Left colon (tissue), 2 donors: ENCODE measurements around the gene PHRF1. TPM values are rescaled to one million over a fixed set of nuclear protein-coding genes. Genes with fewer than 3 reads are reported as not detected.

ENCODE experiments used
- ATAC-seq: fragments of 200-7000 bp; cut with Tn5 transposase; one replicate; pipeline ENCODE4 v1.9.1; 2020; ENCODE audit warnings: mild to moderate bottlenecking, moderate library complexity
- DNase-seq, 2 donors: peaks; one replicate each; pipeline ENCODE4 v3.0.0-alpha.2; 2020
- intact Hi-C, 2 donors: fragments of 100-400 bp; cut with DNase I in 1 of 2; cut with micrococcal nuclease in 1 of 2; formaldehyde crosslinking; loops; one replicate each; pipeline versions ENCODE4 v1.11.2 to v1.14.0; 2022; cut with DNase I, micrococcal nuclease
- total RNA-seq, 2 donors: library from RNA; stranded (reverse); fragmentation: NEBNext Ultra II Directional; extraction: Animal tissue kit (Norgen Biotek cat#: 25700); gene quantifications; one replicate each; pipeline ENCODE4 v1.2.1, GENCODE V29; 2021
- donor health status: DM: no; HTN: no; CAD: no.
- donor health status: DM: yes; HTN: yes; CAD: no.

The PHRF1 gene
- total RNA-seq, 2 donors from 2014 or later: 31.0 to 33.0 TPM

- ATAC-seq: no peak
- intact Hi-C loops: no loop called here
- no peak for DNase-seq
Measured at GRCh38 chr11:618856-619627, 42.8 kb downstream of the PHRF1 start.

- no peak for ATAC-seq
- intact Hi-C loops: no loop called here
Measured at GRCh38 chr11:619628-620050, 43.4 kb downstream of the PHRF1 start.

DNA sequence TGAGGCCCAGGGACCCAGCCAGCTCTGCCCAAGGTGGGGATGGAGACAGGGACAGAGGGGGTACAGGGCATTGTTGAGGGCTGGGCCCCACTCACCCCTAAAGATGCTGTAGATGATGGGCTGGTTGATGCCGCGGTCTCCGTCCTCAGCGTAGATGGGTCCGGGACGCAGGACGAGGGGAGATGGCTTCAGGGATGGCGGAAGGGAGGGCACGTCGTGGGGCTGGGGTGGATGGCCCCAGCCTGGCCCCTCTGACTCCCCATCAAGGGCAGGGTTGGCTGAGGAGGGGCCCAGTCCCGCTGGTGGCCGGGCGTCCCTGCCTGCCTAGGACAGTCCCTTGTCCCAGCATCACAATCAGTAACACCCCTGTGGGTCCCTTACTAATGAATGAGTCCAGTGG lies 43.9 kb downstream of the PHRF1 start:
- intact Hi-C loops: no loop called here
- no peak for DNase-seq
- ATAC-seq: no peak

More at GRCh38 chr11:619628-620050, 43.4 kb downstream of the PHRF1 start:
- DNase-seq: no peak

DNA sequence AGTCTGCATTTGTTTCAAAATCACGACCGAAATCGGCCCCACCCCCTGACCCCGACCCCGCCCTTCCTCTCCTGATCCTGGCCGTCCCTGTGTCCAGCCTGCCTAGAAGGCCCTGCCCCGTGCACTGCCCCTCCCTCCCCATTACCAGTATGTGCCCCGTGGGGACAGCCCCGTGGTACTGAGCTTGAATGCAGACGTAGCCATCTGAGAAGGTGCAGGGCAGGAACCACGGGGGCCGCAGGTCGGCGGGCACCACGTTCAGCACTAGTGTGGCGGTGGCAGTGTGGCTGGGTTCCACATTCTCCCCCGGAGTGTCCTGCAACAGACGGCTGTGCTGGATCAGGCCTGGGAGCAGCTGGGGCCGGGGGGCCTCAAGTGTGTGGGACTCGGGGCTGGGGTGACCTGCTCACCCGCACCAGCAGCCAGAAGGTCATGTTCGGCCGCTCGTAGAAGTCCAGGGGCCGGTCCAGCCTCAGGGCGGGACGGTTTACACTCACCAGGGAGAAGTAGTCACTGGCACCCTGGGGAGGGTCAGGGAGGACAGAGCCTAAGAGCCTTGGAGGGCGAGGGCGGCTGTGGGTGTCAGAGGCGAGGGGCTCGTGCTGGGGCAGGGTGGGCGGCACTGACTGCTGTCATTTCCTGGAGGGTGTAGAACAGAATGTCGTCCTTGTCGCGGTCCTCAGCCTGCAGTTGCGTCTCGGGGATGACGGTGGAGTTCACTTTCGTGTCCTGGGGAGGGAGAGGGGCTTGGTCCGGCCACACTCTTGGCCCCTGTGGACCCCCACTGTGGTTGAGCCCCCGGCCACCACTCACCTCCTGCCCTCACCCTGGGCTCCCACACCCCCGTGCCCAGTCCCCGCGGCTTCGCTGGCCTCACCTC lies 44.9 kb downstream of the PHRF1 start:
- intact Hi-C loops: no loop called here
- no peak for DNase-seq

DNA sequence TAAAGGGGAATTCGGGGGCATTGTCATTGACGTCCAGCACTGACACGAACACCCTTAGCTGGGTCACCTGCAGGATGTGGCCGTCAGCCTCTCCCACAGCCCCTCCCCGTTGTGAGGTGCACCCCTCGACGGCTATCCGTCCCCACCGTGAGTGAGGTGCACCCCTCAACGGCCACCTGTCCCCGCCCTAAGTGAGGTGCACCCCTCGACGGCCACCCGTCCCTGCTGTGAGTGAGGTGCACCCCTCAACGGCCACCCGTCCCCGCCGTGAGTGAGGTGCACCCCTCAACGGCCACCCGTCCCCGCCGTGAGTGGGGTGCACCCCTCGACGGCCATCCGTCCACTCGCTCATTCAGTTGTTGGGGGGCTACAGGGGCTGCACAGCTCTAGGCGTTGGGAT lies 45.6 kb downstream of the PHRF1 start:
- ATAC-seq: no peak
- intact Hi-C loops: no loop called here
- no peak for DNase-seq

More for the DNA sequence above, 44.9 kb downstream of the PHRF1 start:
- no peak for ATAC-seq

DNA sequence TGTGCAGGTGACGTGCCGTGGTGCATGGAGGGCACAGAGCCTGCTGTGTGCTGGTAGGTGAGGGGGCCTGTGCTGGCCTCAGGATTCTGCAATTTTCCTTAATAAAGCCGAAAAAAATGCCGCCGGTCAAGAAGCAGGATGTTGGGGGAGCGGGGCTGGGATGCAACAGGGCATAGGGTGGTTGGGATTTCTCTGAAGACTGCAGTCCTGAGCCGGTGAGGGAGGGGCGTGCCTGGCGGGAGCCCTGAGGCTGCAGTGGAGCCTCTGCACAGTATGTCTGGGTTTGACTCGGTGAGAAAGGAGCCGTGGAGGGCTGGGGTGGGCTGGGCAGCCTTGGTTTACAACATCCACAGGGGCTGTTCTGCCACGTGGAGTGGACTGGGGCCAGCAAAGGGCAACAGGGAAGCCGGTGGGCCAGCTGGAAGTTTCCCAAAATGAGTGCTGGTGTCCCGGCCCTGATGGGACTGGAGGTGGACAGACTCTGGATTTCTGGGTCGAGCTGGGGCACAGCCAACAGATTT lies 47.1 kb downstream of the PHRF1 start:
- no peak for ATAC-seq
- intact Hi-C loops: no loop called here
- peak in 1 of 2 donors; percentile 15 for DNase-seq

- intact Hi-C loops: no loop called here
- ATAC-seq: peak; percentile 70
- peak; percentile 90 to 94 for DNase-seq
Measured at GRCh38 chr11:623999-624704, 47.9 kb downstream of the PHRF1 start.

GRCh38 chr11:624705-625635 lies 48.7 kb downstream of the PHRF1 start, which contains the start of gene CDHR5:
CDHR5 (minus strand) TSS chr11:624955; CDS start chr11:624902, 53 bp downstream.
- DNase-seq: peak; percentile 82 to 84
- intact Hi-C loops: no loop called here
- peak; percentile 78 for ATAC-seq

GRCh38 chr11:625636-626268 lies 49.5 kb downstream of the PHRF1 start:
- intact Hi-C loops: no loop called here
- ATAC-seq: peak; percentile 31
- DNase-seq: peak; percentile 56 to 73

- DNase-seq: peak in 1 of 2 donors; percentile 24
- no peak for ATAC-seq
- intact Hi-C loops: no loop called here
Measured at GRCh38 chr11:626475-627307, 50.4 kb downstream of the PHRF1 start, which contains the start of gene SCT. SCT (minus strand) TSS chr11:627181; CDS start chr11:627143, 38 bp downstream.

DNA sequence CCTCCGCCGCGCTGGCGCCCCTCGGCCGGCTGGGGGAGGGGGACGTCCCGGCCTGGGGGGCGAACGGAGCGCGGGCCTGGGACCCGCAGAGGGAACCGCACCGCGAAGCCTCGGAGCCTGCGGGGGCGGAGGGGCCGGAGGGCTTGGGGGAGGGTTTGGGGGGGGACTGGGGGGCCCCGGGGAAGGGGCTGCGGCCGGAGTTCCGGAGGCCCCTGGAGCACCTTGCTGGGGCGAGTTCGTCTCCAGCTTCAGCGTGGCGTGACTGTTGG lies 51.0 kb downstream of the PHRF1 start:
- intact Hi-C loops: no loop called here
- no peak for ATAC-seq
- peak in 1 of 2 donors; percentile 5 for DNase-seq

DNA sequence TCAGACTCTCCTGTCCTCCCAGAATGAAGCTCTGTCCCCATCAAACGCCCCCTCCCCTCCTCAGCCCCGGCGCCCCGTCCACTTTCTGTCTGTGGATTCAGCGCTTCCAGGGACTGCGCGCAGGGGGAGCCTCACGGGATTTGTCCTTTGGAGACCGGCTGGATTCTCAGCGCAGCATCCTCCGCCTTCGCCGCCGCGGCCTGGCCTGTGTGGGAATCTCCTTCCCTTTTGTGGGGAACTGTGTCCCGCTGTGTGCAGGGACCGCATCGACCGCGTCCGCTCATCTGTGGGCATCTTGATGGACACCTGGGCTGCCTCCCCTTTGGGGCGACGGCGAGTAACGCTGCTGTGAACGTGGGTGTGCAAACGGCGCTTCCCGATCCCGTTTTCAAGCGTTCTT lies 51.8 kb downstream of the PHRF1 start:
- DNase-seq (peak in 1 of 2 donors; percentile 9), ATAC-seq (no peak)
- intact Hi-C loops: no loop called here

DNA sequence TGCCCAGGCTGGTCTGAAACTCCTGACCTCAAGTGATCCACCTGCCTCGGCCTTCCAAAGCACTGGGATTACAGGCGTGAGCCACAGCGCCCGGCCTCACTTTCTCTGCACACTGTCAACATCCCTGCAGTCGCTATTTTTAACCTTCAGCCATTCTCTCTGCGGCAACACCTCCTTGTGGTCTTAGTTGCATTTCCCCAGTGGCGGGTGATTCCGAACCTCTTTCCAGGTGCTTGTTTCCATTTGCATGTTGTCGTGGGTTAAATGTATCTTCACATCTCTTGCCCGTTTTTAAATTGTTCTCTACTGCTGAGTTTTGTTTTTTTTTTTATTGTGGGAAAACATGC lies 52.9 kb downstream of the PHRF1 start:
- intact Hi-C loops: no loop called here
- no peak for ATAC-seq
- DNase-seq: peak in 1 of 2 donors; percentile 16

GRCh38 chr11:630871-631270 lies 54.6 kb downstream of the PHRF1 start:
- intact Hi-C loops: no loop called here
- DNase-seq: no peak
- ATAC-seq: no peak

- intact Hi-C loops: no loop called here
- ATAC-seq: no peak
Measured at GRCh38 chr11:635945-636510, 59.8 kb downstream of the PHRF1 start.

GRCh38 chr11:636511-637332 lies 60.5 kb downstream of the PHRF1 start, which contains the start of gene DRD4:
DRD4 (plus strand) TSS chr11:637269; CDS start chr11:637305, 36 bp downstream.
- no peak for DNase-seq
- intact Hi-C loops: no loop called here
- ATAC-seq: peak; percentile 60

More at GRCh38 chr11:635945-636510, 59.8 kb downstream of the PHRF1 start:
- no peak for DNase-seq
